Pancreas (tissue), 10 donors: ENCODE results near the gene PRTFDC1. TPM values are rescaled to one million over a fixed set of nuclear protein-coding genes. Genes with fewer than 3 reads are reported as not detected.
A peak's percentile ranks its signal among the peaks of the same experiment; 100 is the strongest.

Experiments
- ATAC-seq, 4 donors: fragments of 200-7000 bp; cut with Tn5 transposase; one replicate each; pipeline versions ENCODE4 v1.8.0 to v1.9.1; 2020; ENCODE audit warnings: mild to moderate bottlenecking in 4 of 4, moderate library complexity in 4 of 4
- DNase-seq, 6 donors: peaks; one replicate each; pipeline ENCODE4 v3.0.0-alpha.2; 2020
- FAIRE-seq: peaks from 2 replicates; lab custom pipeline; 2012; peaks lifted over from hg19 to GRCh38; lab: Jason Lieb, UNC
- H3K27ac ChIP-seq, 4 donors: fragments of 200-600 bp; sonication (generic); 1 replicate in 3 of 4; 2 replicates in 1 of 4; pipeline versions ENCODE4 v1.5.0 to v1.8.0; 2020
- H3K27me3 ChIP-seq, 4 donors: fragments of 200-600 bp; one replicate each; pipeline ENCODE4 v1.8.0; 2021
- H3K36me3 ChIP-seq, 3 donors: fragments of 200-600 bp; sonication (generic) in 1 of 3; one replicate each; pipeline versions ENCODE4 v1.5.0 to v1.8.0; 2020 to 2021
- H3K4me1 ChIP-seq, 3 donors: fragments of 200-600 bp; one replicate each; pipeline ENCODE4 v1.8.0; 2021
- H3K4me3 ChIP-seq, 4 donors: fragments of 200-600 bp; sonication (generic) in 2 of 4; one replicate each; pipeline versions ENCODE4 v1.5.0 to v1.8.0; 2020 to 2021
- H3K9me3 ChIP-seq, 4 donors: fragments of 200-600 bp; one replicate each; pipeline ENCODE4 v1.8.0; 2021
- WGBS, 2 donors: extraction: QIAGEN DNeasy Blood & Tissue Kit; methylation state at CpG; one replicate each; pipeline ENCODE4 v1.1.7; 2013; 5-methylcytosine and 5-hydroxymethylcytosine counted together
- intact Hi-C, 3 donors: fragments of 100-400 bp; cut with DNase I; formaldehyde crosslinking; loops; one replicate each; pipeline versions ENCODE4 v1.11.1 to v1.14.2; 2022
- polyA plus RNA-seq, 2 donors: library from polyadenylated mRNA; stranded (reverse); fragments of 200-250 nt; gene quantifications; one replicate each; pipeline ENCODE4 v1.2.3, GENCODE V29; 2013
- total RNA-seq, 6 donors: library from RNA; stranded (reverse); fragmentation: NEBNext Ultra II Directional in 4 of 6; extraction: Animal tissue kit (Norgen Biotek cat#: 25700) in 4 of 6; gene quantifications; one replicate each; pipeline versions ENCODE4 v1.2.1 to v1.2.4, GENCODE V29; 2021 to 2023
- TF ChIP-seq, protein P1 (sequence below), 4 donors: fragments of 200-600 bp; sonication (generic) in 3 of 4; IDR thresholded peaks; one replicate each; pipeline versions ENCODE4 v1.5.0 to v1.8.0; 2021; ENCODE audit warnings: antibody characterized with exemption in 4 of 4
- donor health status: healthy with polysubstance abuse.
- donor health status: DM: no; HTN: no; CAD: no; lungs with moderate emphysema.
- donor health status: DM: no; HTN: no; CAD: no.
- donor health status: control.
- donor health status: control.
- donor health status: Bipolar disorder and iron deficiency.
- donor health status: DM: yes; HTN: yes; CAD: no.
- donor health status: DM: no; HTN: no; CAD: no.
- donor health status: DM: no; HTN: no; CAD: no.
- donor health status: DM: yes; HTN: yes; CAD: no.

The PRTFDC1 gene
- total and polyA plus RNA-seq, 8 donors = 1.7 to 6.1 (median 2.8) TPM

GRCh38 chr10:24882047-24882698 lies 70.2 kb downstream of the PRTFDC1 start:
- H3K36me3 ChIP-seq = no peaks in the 10 kb centered on the region
- ATAC-seq (peak in 1 of 4 donors; percentile 53), FAIRE-seq (no peak), DNase-seq (peak in 1 of 6 donors; percentile 26)
- no peaks in the 10 kb centered on the region for H3K4me1 ChIP-seq
- H3K27ac ChIP-seq = no peak overlapping the region
- H3K9me3 ChIP-seq = no peaks in the 10 kb centered on the region
- H3K27me3 ChIP-seq = no peaks in the 10 kb centered on the region
- TF ChIP-seq, protein P1, sequence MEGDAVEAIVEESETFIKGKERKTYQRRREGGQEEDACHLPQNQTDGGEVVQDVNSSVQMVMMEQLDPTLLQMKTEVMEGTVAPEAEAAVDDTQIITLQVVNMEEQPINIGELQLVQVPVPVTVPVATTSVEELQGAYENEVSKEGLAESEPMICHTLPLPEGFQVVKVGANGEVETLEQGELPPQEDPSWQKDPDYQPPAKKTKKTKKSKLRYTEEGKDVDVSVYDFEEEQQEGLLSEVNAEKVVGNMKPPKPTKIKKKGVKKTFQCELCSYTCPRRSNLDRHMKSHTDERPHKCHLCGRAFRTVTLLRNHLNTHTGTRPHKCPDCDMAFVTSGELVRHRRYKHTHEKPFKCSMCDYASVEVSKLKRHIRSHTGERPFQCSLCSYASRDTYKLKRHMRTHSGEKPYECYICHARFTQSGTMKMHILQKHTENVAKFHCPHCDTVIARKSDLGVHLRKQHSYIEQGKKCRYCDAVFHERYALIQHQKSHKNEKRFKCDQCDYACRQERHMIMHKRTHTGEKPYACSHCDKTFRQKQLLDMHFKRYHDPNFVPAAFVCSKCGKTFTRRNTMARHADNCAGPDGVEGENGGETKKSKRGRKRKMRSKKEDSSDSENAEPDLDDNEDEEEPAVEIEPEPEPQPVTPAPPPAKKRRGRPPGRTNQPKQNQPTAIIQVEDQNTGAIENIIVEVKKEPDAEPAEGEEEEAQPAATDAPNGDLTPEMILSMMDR (IDR thresholded peaks at IDR 0.05) = no peak
- H3K4me3 ChIP-seq = no peak overlapping the region
- WGBS, 2 donors = 85 to 89% methylated on average over 11 of the region's 11 CpGs
- intact Hi-C loops = no loop called here

DNA sequence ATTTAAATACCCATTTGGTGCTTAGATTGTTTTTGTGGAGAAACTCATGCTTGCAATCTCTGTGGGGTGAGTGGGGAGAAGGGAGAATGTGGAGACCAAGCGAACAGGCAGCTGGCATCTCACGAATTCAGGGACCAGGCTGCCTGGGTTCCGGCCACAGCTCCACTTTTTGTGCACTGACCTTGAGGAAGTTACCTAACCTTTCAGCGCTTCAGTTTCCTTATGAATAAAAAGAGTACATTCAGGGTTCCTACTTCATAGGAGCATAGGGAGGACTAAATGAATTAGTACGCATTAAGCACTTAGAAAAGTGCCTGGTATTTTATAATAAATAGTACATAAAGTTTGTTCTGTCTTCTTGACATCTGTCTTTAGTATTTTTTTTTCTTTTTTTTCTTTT lies 72.5 kb downstream of the PRTFDC1 start:
- Histone ChIP-seq H3K4me3 (no peak overlapping the region), H3K27ac (no peak overlapping the region), H3K9me3 (no peaks in the 10 kb centered on the region), H3K4me1 (no peaks in the 10 kb centered on the region), H3K36me3 (no peaks in the 10 kb centered on the region), H3K27me3 (no peaks in the 10 kb centered on the region)
- WGBS, 2 donors = 87 to 89% methylated on average over 5 of the region's 5 CpGs
- no peak for DNase-seq
- TF ChIP-seq, protein P1 (IDR thresholded peaks at IDR 0.05) = no peak
- FAIRE-seq = no peak
- intact Hi-C loops = no loop called here
- no peak for ATAC-seq

DNA sequence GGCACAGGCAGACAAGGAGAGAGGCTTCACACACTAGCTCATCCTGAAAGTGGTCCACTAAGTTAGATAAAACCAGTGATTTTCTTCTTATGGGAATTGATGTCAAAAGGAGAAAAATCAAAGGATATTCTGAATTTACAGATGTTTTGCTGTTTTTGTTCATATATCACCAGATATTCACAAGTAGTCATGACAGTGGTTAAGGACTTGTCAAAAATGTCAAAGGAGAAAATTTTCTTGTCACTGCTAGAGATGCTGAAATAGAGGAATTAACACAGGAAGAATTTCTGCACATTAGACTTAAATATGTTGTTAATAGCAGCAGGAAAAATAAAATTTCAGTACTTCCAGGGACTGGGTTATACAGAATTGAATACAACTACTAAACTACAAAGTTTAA lies 78.3 kb downstream of the PRTFDC1 start:
- no peaks in the 10 kb centered on the region for H3K9me3 ChIP-seq
- no peaks in the 10 kb centered on the region for H3K36me3 ChIP-seq
- FAIRE-seq = no peak
- H3K27ac ChIP-seq = no peak overlapping the region
- DNase-seq = no peak
- intact Hi-C loops = no loop called here
- ATAC-seq = no peak
- TF ChIP-seq, protein P1 (IDR thresholded peaks at IDR 0.05) = no peak
- no peaks in the 10 kb centered on the region for H3K4me1 ChIP-seq
- no peak overlapping the region for H3K4me3 ChIP-seq
- no peaks in the 10 kb centered on the region for H3K27me3 ChIP-seq

GRCh38 chr10:24873281-24873683 lies 79.1 kb downstream of the PRTFDC1 start:
- no peak for FAIRE-seq
- Histone ChIP-seq H3K36me3 (no peaks in the 10 kb centered on the region), H3K27me3 (no peaks in the 10 kb centered on the region), H3K27ac (peak overlapping the region in 1 of 4 donors; percentile 21), H3K9me3 (no peaks in the 10 kb centered on the region), H3K4me1 (no peaks in the 10 kb centered on the region), H3K4me3 (no peak overlapping the region)
- TF ChIP-seq, protein P1 (IDR thresholded peaks at IDR 0.05) = no peak
- DNase-seq = peak in 1 of 6 donors; percentile 37
- intact Hi-C loops = no loop called here
- 70 to 74% methylated on average over 4 of the region's 4 CpGs for WGBS, 2 donors
- ATAC-seq = peak in 3 of 4 donors; percentile 51 to 87 (median 80)

GRCh38 chr10:24872790-24873182 lies 79.6 kb downstream of the PRTFDC1 start:
- Histone ChIP-seq H3K36me3 (no peaks in the 10 kb centered on the region), H3K27ac (no peak overlapping the region), H3K27me3 (no peaks in the 10 kb centered on the region), H3K4me3 (no peak overlapping the region), H3K9me3 (no peaks in the 10 kb centered on the region), H3K4me1 (no peaks in the 10 kb centered on the region)
- intact Hi-C loops = no loop called here
- TF ChIP-seq, protein P1 (IDR thresholded peaks at IDR 0.05) = no peak
- no peak for ATAC-seq
- DNase-seq = no peak
- 82 to 87% methylated on average over 3 of the region's 3 CpGs for whole genome bisulfite sequencing, 2 donors
- no peak for FAIRE-seq
